Measurements from ENCODE around the gene IPPK.

The IPPK gene

GRCh38 chr9:92656537-92656925 lies 13.4 kb downstream of the IPPK start:
- Histone ChIP-seq H3K27ac (ENCODE audit: low read depth, low read length, severe bottlenecking) (no peak overlapping the region), H3K4me3 (ENCODE audit: extremely low read depth, insufficient read depth, low read length, poor library complexity, severe bottlenecking) (no peak overlapping the region), H3K4me1 (ENCODE audit: control insufficient read depth, insufficient read depth, low read length, poor library complexity, severe bottlenecking) (no peaks in the 10 kb centered on the region), H3K36me3 (ENCODE audit: control insufficient read depth, insufficient read depth, low read length) (peaks cover 58% of the 10 kb centered on the region), H3K9me3 (ENCODE audit: control insufficient read depth, low read length) (no peaks in the 10 kb centered on the region)
- 95% methylated on average over 9 of the region's 11 CpGs; no CpG with 5 or more reads in 1 of the 2 experiments for WGBS, 2 experiments (ENCODE audit: insufficient coverage in 2 of 2)

- Histone ChIP-seq H3K27ac (ENCODE audit: low read depth, low read length, severe bottlenecking) (no peak overlapping the region), H3K4me3 (ENCODE audit: extremely low read depth, insufficient read depth, low read length, poor library complexity, severe bottlenecking) (no peak overlapping the region), H3K4me1 (ENCODE audit: control insufficient read depth, insufficient read depth, low read length, poor library complexity, severe bottlenecking) (no peaks in the 10 kb centered on the region), H3K9me3 (ENCODE audit: control insufficient read depth, low read length) (no peaks in the 10 kb centered on the region), H3K36me3 (ENCODE audit: control insufficient read depth, insufficient read depth, low read length) (peaks cover 63% of the 10 kb centered on the region)
- 91 to 95% methylated on average over 7 to 8 of the region's 9 CpGs for WGBS, 2 experiments (ENCODE audit: insufficient coverage in 2 of 2)
Observed at GRCh38 chr9:92655896-92656536, 13.9 kb downstream of the IPPK start.

- Histone ChIP-seq H3K9me3 (ENCODE audit: control insufficient read depth, low read length) (no peaks in the 10 kb centered on the region), H3K4me1 (ENCODE audit: control insufficient read depth, insufficient read depth, low read length, poor library complexity, severe bottlenecking) (no peaks in the 10 kb centered on the region), H3K4me3 (ENCODE audit: extremely low read depth, insufficient read depth, low read length, poor library complexity, severe bottlenecking) (no peak overlapping the region), H3K27ac (ENCODE audit: low read depth, low read length, severe bottlenecking) (no peak overlapping the region), H3K36me3 (ENCODE audit: control insufficient read depth, insufficient read depth, low read length) (peaks cover 69% of the 10 kb centered on the region)
- WGBS, 2 experiments (ENCODE audit: insufficient coverage in 2 of 2): 88 to 94% methylated on average over 6 to 7 of the region's 7 CpGs
Observed at GRCh38 chr9:92655366-92655765, 14.6 kb downstream of the IPPK start.

- WGBS, 2 experiments (ENCODE audit: insufficient coverage in 2 of 2): 97 to 98% methylated on average over 19 of the region's 19 CpGs
- no peak overlapping the region for H3K27ac ChIP-seq (ENCODE audit: low read depth, low read length, severe bottlenecking)
- H3K4me3 ChIP-seq (ENCODE audit: extremely low read depth, insufficient read depth, low read length, poor library complexity, severe bottlenecking): no peak overlapping the region
- no peaks in the 10 kb centered on the region for H3K9me3 ChIP-seq (ENCODE audit: control insufficient read depth, low read length)
- peaks cover 73% of the 10 kb centered on the region for H3K36me3 ChIP-seq (ENCODE audit: control insufficient read depth, insufficient read depth, low read length)
- H3K4me1 ChIP-seq (ENCODE audit: control insufficient read depth, insufficient read depth, low read length, poor library complexity, severe bottlenecking): no peaks in the 10 kb centered on the region
Observed at GRCh38 chr9:92654481-92655301, 15.2 kb downstream of the IPPK start.

GRCh38 chr9:92652461-92652860 lies 17.5 kb downstream of the IPPK start:
- Histone ChIP-seq H3K4me3 (ENCODE audit: extremely low read depth, insufficient read depth, low read length, poor library complexity, severe bottlenecking) (no peak overlapping the region), H3K36me3 (ENCODE audit: control insufficient read depth, insufficient read depth, low read length) (peaks cover 78% of the 10 kb centered on the region), H3K9me3 (ENCODE audit: control insufficient read depth, low read length) (no peaks in the 10 kb centered on the region), H3K27ac (ENCODE audit: low read depth, low read length, severe bottlenecking) (no peak overlapping the region), H3K4me1 (ENCODE audit: control insufficient read depth, insufficient read depth, low read length, poor library complexity, severe bottlenecking) (no peaks in the 10 kb centered on the region)
- WGBS, 2 experiments (ENCODE audit: insufficient coverage in 2 of 2): 100% methylated on average over 1 of the region's 1 CpG; no CpG with 5 or more reads in 1 of the 2 experiments

- Histone ChIP-seq H3K4me1 (ENCODE audit: control insufficient read depth, insufficient read depth, low read length, poor library complexity, severe bottlenecking) (no peaks in the 10 kb centered on the region), H3K4me3 (ENCODE audit: extremely low read depth, insufficient read depth, low read length, poor library complexity, severe bottlenecking) (no peak overlapping the region), H3K27ac (ENCODE audit: low read depth, low read length, severe bottlenecking) (peak overlapping the region; percentile 36), H3K9me3 (ENCODE audit: control insufficient read depth, low read length) (no peaks in the 10 kb centered on the region), H3K36me3 (ENCODE audit: control insufficient read depth, insufficient read depth, low read length) (peaks cover 78% of the 10 kb centered on the region)
- WGBS, 2 experiments (ENCODE audit: insufficient coverage in 2 of 2): 94 to 95% methylated on average over 7 to 9 of the region's 10 CpGs
Observed at GRCh38 chr9:92650839-92651621, 18.9 kb downstream of the IPPK start.

GRCh38 chr9:92650296-92650695 lies 19.6 kb downstream of the IPPK start:
- H3K9me3 ChIP-seq (ENCODE audit: control insufficient read depth, low read length): no peaks in the 10 kb centered on the region
- H3K36me3 ChIP-seq (ENCODE audit: control insufficient read depth, insufficient read depth, low read length): peaks cover 73% of the 10 kb centered on the region
- H3K27ac ChIP-seq (ENCODE audit: low read depth, low read length, severe bottlenecking): no peak overlapping the region
- H3K4me3 ChIP-seq (ENCODE audit: extremely low read depth, insufficient read depth, low read length, poor library complexity, severe bottlenecking): no peak overlapping the region
- H3K4me1 ChIP-seq (ENCODE audit: control insufficient read depth, insufficient read depth, low read length, poor library complexity, severe bottlenecking): no peaks in the 10 kb centered on the region
- WGBS, 2 experiments (ENCODE audit: insufficient coverage in 2 of 2): 96 to 100% methylated on average over 4 of the region's 6 CpGs

- Histone ChIP-seq H3K27ac (ENCODE audit: low read depth, low read length, severe bottlenecking) (no peak overlapping the region), H3K4me1 (ENCODE audit: control insufficient read depth, insufficient read depth, low read length, poor library complexity, severe bottlenecking) (no peaks in the 10 kb centered on the region), H3K9me3 (ENCODE audit: control insufficient read depth, low read length) (no peaks in the 10 kb centered on the region), H3K4me3 (ENCODE audit: extremely low read depth, insufficient read depth, low read length, poor library complexity, severe bottlenecking) (no peak overlapping the region), H3K36me3 (ENCODE audit: control insufficient read depth, insufficient read depth, low read length) (peaks cover 78% of the 10 kb centered on the region)
- WGBS, 2 experiments (ENCODE audit: insufficient coverage in 2 of 2): 94 to 98% methylated on average over 4 to 5 of the region's 5 CpGs
Observed at GRCh38 chr9:92649007-92649406, 20.9 kb downstream of the IPPK start.

- Histone ChIP-seq H3K4me1 (ENCODE audit: control insufficient read depth, insufficient read depth, low read length, poor library complexity, severe bottlenecking) (no peaks in the 10 kb centered on the region), H3K27ac (ENCODE audit: low read depth, low read length, severe bottlenecking) (peak overlapping the region; percentile 23), H3K4me3 (ENCODE audit: extremely low read depth, insufficient read depth, low read length, poor library complexity, severe bottlenecking) (no peak overlapping the region), H3K9me3 (ENCODE audit: control insufficient read depth, low read length) (no peaks in the 10 kb centered on the region), H3K36me3 (ENCODE audit: control insufficient read depth, insufficient read depth, low read length) (peaks cover 80% of the 10 kb centered on the region)
- 90 to 92% methylated on average over 6 of the region's 6 CpGs for WGBS, 2 experiments (ENCODE audit: insufficient coverage in 2 of 2)
Observed at GRCh38 chr9:92648474-92648971, 21.4 kb downstream of the IPPK start.

- Histone ChIP-seq H3K36me3 (ENCODE audit: control insufficient read depth, insufficient read depth, low read length) (peaks cover 81% of the 10 kb centered on the region), H3K9me3 (ENCODE audit: control insufficient read depth, low read length) (no peaks in the 10 kb centered on the region), H3K4me3 (ENCODE audit: extremely low read depth, insufficient read depth, low read length, poor library complexity, severe bottlenecking) (no peak overlapping the region), H3K27ac (ENCODE audit: low read depth, low read length, severe bottlenecking) (no peak overlapping the region), H3K4me1 (ENCODE audit: control insufficient read depth, insufficient read depth, low read length, poor library complexity, severe bottlenecking) (no peaks in the 10 kb centered on the region)
- 92 to 96% methylated on average over 7 to 8 of the region's 11 CpGs for WGBS, 2 experiments (ENCODE audit: insufficient coverage in 2 of 2)
Observed at GRCh38 chr9:92647671-92648473, 22.1 kb downstream of the IPPK start.

Data from mesodermal cell (in vitro differentiated cells).